Ramos (cell line): Measurements from ENCODE around the gene AATK.

ENCODE experiments used
- in situ Hi-C: fragments of 300-500 bp; cut with MboI; formaldehyde crosslinking; loops from one replicate; pipeline ENCODE4 v1.14.3; 2022; ENCODE audit warnings: low sequenced_read_pairs; ENCODE audit not compliant: unreplicated experiment

Gene AATK

GRCh38 chr17:81132197-81132540 lies 33.9 kb downstream of the AATK start:
- in situ Hi-C loops = no loop called here

DNA sequence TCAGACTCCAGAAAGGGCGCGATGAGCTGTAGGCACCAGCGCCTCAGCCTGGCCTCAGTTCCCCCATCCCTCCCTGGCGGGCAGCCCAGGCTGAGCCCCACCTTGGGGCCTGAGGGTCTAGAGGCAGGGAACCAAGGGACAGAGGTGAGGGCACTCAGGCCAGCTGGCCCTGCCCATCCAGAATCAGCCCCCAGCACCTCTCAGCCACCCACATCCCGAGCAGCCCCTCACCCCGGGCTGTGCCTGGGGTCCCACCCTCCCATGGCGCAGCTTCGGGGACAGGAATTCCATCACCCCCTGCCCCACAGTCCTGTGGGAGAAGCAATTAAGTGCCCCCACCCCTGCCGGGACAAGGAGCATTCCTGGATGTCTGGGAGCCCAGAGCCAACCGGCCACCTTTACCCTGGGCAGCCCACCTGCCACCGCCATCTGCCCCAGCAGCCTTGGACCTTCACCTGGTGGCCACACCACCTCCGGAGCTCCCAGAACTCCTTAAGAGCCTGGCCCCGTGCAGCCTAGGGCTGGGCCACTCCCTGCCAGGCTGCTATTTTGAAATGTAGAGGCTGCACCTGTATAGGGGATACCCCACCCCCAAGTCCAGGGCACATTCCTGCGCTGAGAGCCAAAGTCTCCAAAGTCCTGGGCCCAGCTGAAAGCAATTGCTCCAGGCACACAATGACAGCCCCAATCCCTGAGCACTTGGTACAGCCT lies 34.4 kb downstream of the AATK start:
- in situ Hi-C loops = no loop called here

GRCh38 chr17:81130385-81131361 lies 35.3 kb downstream of the AATK start:
- in situ Hi-C loops = no loop called here

GRCh38 chr17:81129711-81130367 lies 36.2 kb downstream of the AATK start:
- in situ Hi-C loops = no loop called here

DNA sequence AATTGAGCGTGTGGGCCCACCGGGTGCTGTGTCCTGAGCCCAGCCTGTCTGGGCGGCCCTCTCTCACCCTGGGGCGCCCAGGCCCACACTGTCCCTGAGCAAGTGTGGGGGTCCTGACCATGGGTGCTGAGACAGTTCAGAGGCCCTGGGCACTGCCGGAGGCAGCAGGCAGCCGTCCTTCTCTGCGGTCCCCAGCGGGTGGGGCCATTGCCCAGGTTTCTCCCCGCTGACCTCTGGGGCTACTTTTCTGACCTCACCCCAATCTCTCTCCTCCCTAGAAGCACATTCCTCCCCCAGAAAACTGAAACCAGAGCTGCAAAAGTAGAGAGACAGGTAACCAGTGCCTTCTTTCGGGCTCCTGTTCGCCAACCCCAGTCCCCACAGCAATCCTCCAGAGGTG lies 36.7 kb downstream of the AATK start:
- in situ Hi-C loops = no loop called here

GRCh38 chr17:81128774-81129173 lies 37.2 kb downstream of the AATK start:
- in situ Hi-C loops = no loop called here

DNA sequence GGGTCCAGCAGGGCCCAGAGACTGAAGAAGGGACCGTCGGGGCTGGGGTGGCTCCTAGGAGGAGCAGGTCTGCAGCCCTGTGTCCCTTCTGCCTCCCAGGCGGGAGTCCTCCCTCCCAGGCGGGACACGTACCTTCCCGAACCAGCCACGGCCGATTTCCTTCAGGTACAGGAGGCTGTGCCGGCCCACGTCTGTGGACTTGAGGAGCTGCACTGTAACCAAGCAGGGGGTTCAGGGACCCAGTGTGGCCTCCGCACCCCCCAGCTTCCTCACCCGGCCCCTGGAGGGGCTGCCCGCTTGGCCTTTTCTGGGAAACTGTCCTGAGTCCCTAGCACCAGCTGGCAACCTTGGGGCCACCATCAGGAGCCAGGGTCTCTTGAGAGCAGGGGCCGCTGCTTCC lies 37.7 kb downstream of the AATK start:
- in situ Hi-C loops = no loop called here

GRCh38 chr17:81127526-81128177 lies 38.4 kb downstream of the AATK start:
- in situ Hi-C loops = no loop called here

GRCh38 chr17:81127133-81127455 lies 38.9 kb downstream of the AATK start:
- in situ Hi-C loops = no loop called here

DNA sequence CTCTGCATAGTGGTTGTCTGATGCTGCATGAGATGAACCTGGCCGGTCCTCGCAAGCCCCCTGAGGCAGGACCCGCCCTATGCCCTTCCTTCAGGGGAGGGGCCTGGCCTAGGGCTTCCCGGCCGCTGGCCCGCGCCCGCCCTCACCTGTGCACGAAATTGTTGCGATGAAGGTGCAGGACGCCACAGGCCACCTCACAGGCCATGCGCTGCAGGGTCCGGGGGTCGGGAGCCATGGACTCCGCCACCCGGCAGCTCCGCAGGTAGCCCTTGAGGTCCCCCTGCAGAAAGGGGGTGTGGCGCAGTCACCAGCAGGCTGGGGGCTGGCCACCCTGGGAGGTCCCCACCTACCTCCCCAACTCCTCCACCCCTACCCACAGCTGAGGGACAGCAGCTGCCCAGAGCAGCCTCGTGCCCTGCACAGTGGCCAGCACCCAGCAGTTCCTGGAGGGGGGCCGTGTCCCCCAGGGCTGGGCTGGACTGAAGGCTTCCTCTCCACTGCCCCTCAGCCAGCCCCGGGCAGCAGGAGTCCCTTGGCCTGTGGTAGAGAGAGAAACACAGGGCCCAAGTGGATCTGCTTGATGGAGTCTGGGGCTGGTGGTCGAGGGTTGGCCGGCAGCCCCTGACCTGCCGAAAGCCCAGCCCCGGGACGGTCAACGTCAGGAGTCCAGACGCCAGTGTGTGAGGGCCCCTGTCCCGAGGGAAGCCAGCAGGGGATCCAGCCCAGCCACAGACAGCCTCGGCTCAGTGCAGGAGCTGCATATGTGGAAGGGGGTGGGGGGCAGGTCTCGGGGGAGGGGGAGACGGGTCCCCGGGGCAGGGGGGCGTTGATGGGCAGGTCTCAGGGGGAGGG lies 39.5 kb downstream of the AATK start:
- in situ Hi-C loops = no loop called here

- in situ Hi-C loops = no loop called here
Observed at GRCh38 chr17:81125573-81126081, 40.4 kb downstream of the AATK start.

DNA sequence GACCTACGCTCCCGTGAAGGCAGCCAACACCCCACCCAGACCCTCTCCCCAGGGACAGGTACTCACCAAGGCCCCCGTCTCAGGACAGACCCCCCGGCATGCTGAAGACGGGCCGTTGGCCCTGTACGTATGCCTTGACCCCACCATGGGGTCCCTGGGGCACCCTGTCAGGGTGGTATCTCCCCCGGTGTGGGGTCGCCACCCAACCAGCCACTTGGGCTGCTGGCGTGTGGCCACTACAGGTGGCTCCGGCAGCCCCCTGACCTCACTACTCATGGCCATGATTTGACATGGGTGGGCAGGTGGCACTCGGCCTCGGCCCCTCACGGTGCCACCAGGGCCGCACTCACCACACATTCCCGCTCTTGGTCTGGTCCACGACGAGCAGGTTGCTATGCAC lies 41.6 kb downstream of the AATK start:
- in situ Hi-C loops = no loop called here

DNA sequence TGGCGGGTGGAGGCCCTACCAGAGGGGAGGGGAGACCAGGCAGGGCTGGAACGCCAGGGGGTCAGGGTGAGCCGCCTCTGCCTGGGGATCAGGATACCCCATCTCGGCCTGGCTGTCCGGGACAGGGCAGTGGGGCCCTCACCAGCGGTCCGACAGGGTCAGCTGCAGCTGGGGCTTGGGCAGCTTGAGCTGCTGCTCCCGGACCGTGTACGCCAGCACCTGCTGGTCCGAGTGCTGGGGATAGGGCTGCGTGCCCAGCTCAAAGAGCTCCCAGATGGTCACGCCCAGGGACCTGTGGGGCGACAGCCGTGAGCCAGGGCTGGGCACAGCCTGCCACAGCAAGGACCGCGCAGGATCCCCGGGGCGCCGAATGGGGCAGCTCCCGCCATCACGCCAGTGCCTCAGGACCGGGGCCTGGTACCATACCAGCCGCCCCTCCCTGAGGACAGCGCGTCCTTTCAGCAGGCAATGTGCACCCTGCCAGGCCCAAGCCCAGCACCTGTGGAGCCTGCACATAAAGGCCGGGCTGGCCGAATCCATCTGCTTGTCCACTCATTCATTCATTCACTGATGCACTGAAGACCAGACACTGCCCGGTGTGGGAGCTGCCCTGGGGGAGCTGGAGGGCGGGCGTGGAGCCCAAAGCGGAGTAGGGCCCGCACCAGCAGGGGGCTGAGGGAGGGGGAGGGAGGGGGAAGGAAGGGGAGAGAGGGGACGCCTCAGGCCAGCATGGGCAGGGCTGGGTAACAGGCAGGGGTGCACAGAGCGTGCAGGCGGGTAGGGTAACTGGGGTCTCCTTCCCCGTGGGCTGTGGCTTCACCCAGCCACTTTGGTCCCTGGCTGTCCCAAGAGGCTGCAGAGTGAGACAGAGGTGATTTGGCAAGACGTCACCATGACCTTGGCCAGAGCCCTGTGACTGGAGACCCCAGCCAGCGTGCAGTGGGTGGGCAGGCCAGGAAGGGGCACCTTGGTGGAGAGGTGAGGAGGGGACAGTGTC lies 42.7 kb downstream of the AATK start:
- in situ Hi-C loops = no loop called here

- in situ Hi-C loops = no loop called here
Observed at GRCh38 chr17:81121841-81122733, 43.9 kb downstream of the AATK start.

DNA sequence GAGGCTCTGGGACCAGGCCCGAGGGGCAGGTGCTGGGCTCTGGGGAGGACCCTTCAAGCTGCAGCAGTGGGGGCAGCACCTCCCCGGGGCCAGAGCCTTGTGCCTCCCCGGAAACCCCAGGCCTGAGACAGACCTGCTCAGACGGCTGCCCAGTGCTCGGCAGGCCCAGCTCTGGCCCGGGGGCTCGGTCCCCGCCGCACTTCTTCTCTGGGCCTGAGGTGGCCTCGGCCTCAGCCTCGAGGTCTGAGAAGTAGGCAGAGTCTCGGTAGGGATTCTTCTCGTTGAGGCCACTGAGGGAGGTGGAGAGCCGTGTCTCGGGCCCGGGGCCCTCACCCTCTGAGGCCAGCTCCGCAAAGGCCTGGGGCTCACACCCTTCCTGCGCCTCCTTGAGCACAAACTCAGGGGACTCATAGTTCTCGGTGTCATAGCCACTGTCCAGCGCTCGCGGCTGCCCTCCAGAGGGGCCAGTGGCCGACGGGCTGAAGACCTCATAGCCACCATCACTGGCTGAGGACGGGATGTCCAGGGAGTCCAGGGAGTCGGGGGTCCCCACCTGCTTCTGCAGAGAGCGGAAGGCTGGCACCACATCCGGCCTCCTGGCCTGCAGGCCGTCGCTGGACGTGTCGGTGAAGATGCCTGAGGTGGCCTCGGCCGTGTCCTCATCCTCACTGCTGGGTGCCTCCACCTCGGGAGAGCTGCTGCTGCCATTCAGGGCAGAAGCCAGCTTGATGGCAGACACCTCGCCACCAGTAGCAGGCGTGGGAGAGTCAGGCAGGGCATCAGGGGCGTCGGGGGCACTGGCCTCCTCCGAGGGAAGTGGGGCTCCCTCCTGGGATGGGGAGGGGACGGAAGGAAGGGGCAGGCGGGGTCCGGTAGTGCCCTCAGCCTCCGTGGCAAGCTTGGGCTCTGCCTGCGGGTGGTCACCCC lies 45.1 kb downstream of the AATK start:
- in situ Hi-C loops = no loop called here

DNA sequence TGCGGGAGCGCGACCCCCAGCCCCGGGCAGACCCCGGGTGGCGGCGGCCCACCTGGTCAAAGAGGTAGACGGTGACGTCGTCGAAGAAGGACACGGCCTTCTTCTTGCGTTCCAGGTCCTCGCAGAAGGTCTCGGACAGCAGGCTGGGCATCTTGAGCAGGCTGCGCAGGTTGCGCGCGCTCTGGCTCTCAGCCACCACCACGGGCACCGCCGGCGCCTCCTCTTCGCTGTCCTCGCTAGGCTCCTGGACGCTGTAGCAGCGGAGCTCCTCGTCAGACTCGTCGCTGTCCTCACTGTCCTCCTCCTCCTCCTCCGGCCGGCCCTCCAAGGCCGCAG lies 45.9 kb downstream of the AATK start:
- in situ Hi-C loops = no loop called here
